Activated T-helper 1 cell treated with Interleukin-2 at 50 U/mL for 16 hours (primary cell): ENCODE data around the gene PTPRN2.
A peak's percentile ranks its signal among the peaks of the same experiment; 100 is the strongest.
"Not testable (repeated sequence)": the region's sequence is repeated elsewhere in the genome, so short reads cannot be mapped to it uniquely, and the experiment has no call there.

Experiments
- DNase-seq: peaks from one replicate; pipeline ENCODE4 v3.0.0-alpha.2; 2020; ENCODE audit warnings: low read depth

The PTPRN2 gene

DNA sequence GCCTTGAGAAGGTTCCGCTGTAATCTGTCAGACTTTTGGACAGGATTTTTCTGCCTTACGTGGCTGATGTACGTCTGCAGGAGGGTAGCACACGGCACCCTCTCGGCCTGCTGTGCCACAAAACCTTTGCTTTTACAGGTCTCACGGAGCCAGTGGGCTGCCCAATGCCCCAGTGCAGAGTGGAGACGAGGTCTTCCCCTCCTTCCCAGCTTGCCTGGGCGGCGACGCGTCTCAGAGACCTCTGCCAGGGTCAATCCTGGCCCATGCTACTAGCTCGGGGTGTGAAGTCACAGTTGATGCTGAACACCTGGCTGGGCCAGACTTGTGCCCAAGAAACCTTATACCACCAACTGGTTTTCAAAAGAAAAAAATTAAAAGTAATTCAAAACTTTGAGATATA is 724.4 kb downstream of the PTPRN2 start:
- DNase-seq: no peak

- no peak for DNase-seq
Measured at GRCh38 chr7:157862731-157863130, 724.9 kb downstream of the PTPRN2 start.

DNA sequence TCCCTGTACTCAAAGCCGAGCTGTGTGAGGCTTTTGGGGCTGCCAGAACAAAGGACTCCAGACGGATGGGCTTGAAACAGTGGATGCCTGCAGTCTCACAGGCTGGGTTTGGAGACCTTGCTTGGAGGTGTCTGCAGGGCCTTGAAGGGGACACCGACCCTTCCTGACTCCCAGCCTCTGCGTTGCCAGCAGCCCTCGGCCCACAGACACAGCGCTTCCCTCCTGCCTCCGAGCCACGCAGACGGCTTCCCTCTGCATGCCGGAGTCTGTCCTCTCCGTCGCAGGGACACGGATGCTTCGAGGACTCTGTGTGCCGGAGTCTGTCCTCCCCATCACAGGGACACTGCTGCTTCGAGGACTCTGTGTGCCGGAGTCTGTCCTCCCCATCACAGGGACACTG is 726.1 kb downstream of the PTPRN2 start:
- DNase-seq: no peak

GRCh38 chr7:157861031-157861491 is 726.6 kb downstream of the PTPRN2 start:
- no peak for DNase-seq

DNA sequence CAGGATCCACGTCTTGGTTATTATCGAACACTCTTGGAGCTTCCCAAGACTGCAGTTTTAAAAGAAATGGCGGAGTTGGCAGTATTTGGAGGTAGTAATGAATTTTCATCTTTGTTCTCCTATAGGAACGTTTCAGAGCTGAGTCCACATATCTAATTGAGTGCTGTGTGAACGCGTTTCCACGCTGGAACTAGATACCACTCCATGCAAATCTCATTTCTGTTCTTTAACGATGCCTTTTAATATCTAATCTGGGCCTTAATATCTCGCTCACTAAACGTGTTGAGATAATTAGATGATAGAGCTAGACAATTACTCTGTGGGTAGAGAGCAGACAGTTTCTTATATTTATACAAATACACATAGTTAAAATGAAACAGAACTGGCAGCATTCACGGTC is 727.2 kb downstream of the PTPRN2 start:
- no peak for DNase-seq

GRCh38 chr7:157859915-157860314 is 727.7 kb downstream of the PTPRN2 start:
- no peak for DNase-seq

- DNase-seq: no peak
Measured at GRCh38 chr7:157857578-157858075, 730.0 kb downstream of the PTPRN2 start.

DNA sequence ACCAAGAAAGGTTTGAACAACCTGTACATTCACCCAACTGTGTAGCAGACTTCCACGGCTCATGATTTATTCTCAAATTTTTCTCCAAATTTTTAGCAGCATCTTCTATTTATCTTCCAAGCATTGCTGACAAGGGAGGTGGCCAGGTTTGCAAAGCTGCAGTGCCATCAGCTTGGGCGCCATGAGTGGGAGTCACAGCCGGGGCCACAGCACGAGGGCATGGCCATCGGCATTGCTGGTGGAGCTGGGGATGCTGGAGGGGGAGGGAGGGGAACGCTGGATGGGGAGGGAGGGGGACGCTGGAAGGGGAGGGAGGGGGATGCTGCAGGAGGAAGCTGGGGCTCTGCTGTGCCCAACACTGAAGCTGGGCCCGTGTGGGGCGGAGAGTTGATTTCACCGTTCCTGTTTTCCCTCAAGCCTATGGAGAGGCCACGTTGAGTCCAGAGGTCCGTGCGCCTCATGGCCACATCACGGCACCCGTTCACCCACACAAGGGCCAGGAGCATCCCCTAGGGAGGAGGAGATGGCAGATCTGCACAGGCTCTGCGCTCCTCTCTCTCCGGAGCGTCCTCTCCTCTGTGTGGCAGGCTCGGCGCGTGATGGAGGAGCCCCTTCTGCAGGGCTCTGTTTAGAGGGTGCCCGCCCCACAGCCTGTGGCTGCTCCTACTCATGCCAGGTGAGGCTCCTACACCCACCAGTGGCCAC is 730.6 kb downstream of the PTPRN2 start:
- no peak for DNase-seq

DNA sequence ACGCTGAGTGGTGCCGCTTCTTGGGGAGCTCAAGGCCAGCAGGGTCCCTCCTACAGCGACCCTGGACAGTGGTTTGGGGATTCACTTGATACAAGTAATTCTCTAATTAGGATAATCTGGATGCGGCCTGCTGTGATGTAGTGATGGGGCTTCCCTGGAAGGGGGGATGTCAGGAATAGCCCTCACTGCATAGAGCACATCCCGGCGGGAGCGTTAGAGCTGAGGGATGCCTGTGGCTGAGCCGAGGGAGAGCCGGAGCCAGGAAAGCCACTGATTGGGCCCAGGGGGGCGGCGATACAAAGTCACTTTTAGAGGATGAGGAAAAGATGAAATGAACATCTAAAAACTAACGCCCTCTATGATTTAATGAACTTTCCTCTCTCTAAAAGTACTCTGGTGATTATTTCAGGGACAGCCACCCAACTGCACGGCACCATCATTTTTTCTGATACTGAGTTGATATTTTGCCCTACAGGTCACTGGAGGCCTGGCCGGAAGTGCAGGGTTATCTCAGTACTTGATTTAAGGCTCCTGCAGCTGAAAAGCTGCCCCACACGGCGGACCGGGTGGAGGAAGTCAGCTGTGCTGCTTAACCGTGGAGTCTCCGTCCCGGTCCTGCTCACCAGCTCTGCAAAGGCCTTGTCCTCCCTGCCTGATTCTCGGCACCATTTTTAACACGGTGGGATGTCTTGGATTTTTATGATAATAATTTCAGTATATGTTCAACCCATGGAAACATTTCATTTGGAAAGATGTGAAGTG is 732.0 kb downstream of the PTPRN2 start:
- DNase-seq: no peak

DNA sequence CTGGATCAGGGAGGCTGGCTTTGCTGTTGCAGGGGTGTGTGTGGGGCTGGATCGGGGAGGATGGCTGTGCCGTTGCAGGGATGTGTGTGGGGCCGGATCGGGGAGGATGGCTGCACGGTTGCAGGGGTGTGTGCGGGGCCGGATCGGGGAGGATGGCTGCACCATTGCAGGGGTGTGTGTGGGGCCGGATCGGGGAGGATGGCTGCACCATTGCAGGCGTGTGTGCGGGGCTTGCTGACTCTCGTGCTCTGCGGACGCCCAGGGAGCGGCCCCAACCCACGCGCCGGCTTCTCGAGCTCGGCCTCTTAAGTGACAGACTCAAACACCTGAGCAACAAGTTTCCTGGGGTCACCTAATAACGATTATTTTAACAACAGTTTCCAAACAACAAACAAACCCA is 732.6 kb downstream of the PTPRN2 start:
- DNase-seq: no peak

DNA sequence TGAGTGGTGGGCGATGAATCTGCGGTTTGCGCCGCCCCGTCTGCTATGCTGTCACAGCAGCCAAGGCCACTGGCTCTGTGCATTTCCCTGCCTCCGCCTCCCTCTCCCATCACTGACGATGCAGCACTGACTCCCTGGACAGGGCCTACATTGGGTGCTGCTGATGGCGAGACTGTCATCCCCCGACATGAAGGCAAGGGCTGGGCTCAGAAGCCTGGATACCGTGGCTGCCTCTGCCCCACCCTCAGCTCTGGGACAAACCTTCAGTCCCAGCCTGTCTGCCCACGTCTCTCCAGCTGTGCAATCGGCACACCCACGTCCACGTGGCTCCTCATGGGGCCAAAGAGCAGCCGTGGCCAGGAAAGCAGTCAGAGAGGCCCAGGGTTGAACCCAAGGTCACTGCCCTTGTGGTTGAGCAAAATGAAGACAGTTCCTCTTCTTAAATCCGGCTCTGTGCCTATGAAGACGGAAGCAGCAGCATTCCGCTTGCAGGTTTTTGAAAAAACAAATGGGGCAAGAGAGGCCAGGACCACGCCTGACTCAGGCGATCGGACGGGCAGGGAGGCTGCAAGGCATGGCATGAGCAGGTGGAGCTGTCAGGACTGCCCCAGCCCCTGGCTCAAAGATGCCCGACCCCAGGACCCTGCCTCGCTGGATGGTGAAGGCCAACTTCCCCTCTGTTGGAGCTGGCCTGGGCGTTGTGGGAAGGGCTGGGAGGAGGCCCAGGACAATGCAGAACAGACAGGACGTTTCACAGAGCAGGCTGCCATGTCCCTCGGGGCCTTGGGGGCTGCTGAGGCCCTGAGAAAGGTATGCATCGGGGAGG is 733.3 kb downstream of the PTPRN2 start:
- DNase-seq: no peak

- DNase-seq: no peak
Measured at GRCh38 chr7:157853789-157854065, 733.9 kb downstream of the PTPRN2 start.

DNA sequence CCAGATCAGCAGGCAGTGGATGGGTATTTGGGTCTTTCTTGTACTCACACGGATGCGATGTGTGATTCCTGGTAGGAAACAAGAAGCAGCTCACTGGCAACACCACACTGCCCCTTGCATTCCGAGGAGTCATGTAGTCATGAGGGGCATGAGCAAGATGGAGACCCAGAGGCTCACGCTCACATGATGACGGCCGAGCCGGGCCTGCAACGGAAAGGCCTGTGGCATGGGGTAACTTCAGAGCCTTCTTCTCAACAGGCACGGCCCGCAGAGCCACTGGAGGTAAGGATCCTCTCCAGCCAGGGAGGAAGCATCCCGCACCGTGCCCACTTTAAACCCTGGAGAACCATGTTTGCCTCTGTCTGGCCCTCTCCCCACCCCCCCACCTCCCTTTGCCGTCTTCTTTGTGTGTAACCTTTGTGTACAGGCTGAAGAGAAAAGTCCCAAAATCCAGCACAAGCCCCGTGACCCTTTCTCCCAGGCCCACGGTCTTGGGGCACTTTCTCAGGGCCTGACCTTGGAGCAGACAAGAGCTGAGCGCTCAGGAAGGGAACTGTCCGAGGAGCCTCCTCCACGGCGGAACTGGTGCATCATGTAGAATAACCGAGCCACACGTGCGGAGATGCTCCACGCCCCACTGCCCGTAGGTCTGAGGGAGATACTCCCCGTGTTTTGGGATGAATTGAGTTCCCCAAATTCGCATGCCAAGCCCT is 734.4 kb downstream of the PTPRN2 start:
- DNase-seq: no peak

DNA sequence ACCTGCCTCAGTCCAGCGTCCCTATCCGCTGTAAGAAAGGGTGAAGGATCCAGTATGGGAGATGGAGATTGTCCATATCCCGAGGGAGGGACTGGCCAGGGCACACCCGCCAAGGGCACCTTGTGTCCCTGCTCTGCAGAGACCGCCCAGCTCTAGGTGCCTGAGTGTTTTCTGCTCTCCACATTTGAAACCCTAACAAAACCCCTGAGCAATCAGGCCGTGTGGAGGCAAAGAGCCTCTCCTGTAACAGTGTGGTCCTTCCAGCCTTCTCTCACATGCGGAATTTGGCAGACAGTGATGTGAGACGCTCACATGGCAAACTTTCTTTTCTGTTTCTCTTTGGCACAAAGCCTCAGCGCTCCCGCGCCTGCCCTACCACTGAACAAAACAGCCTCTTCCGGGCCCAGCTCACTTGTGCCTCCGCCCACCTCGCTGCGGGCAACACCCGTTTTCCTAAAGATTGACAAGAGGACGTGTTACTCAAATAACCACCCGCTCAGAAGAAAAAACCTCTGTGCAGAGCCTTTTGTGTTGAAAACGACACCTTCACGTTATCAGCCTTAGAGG is 736.0 kb downstream of the PTPRN2 start:
- DNase-seq: peak; percentile 46

- DNase-seq: no peak
Measured at GRCh38 chr7:157850481-157851444, 736.9 kb downstream of the PTPRN2 start.

GRCh38 chr7:157849726-157850125 is 737.9 kb downstream of the PTPRN2 start:
- DNase-seq: no peak

- DNase-seq: no peak
Measured at GRCh38 chr7:157849341-157849596, 738.4 kb downstream of the PTPRN2 start.

DNA sequence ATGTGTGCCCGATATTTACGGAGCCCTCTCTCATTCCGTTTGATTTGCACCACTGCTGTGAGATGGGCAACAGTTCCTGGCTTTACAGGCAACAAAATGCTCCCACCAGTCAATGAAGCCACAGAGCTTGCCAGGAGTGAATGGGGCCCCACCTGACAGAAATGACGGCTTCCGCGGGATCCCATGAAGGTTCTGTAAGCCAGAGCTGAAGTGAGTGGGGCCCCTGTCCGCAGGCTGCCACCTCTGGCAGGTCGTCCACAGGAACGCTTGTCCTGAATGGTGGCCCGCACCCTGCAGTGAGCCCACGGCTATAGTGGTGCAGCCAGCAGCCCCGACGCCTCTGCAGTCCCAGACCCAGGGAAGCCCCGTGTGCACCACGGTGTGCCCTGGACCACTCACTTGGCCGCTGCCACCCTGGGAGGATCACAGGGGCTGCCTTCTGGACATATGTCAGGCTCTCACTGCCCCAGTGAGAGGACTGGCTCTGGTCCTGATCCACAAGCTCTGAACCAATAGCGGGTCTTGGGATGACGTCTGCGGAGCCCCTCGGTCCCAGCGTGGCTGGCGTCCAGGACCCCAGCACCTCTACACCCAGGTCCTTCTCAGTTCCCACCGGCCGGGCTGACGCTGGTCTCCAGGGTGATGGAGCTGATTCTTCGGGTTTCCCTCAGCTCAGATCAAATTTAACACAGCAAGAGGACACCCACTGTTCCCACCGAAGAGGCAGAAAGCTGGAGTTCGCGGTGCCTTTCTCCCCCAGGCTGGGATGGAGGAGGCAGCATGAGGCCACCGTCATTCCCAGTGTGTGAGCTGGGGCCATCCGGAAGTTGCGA is 738.9 kb downstream of the PTPRN2 start:
- no peak for DNase-seq

DNA sequence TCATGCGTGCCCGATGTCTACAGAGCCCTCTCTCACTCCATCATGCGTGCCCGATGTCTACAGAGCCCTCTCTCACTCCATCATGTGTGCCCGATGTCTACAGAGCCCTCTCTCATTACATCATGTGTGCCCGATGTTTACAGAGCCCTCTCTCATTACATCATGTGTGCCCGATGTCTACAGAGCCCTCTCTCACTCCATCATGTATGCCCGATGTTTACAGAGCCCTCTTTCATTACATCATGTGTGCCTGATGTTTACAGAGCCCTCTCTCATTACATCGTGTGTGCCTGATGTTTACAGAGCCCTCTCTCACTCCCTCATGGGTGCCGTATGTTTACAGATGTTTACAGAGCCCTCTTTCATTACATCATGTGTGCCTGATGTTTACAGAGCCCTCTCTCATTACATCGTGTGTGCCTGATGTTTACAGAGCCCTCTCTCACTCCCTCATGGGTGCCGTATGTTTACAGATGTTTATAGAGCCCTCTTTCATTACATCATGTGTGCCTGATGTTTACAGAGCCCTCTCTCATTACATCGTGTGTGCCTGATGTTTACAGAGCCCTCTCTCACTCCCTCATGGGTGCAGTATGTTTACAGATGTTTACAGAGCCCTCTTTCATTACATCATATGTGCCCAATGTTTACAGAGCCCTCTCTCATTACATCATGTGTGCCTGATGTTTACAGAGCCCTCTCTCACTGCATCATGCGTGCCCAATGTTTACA is 739.7 kb downstream of the PTPRN2 start:
- not testable (repeated sequence) for DNase-seq
